WTC11 (cell line): ENCODE results near the gene SYNGR1.

Source experiments
- ZBTB21 ChIP-seq: sonication (generic); formaldehyde crosslinking; IDR thresholded peaks from 2 replicates; pipeline ENCODE4 v1.8.1; 2023; ENCODE audit warnings: mild to moderate bottlenecking, missing genetic modification reagents, borderline replicate concordance
- ZNF121 ChIP-seq: sonication (generic); formaldehyde crosslinking; IDR thresholded peaks from 2 replicates; pipeline ENCODE4 v1.8.0; 2023; ENCODE audit warnings: missing genetic modification reagents
- ZNF232 ChIP-seq: sonication (generic); formaldehyde crosslinking; IDR thresholded peaks from 2 replicates; pipeline ENCODE4 v1.8.0; 2022; ENCODE audit warnings: mild to moderate bottlenecking, missing genetic modification reagents
- ZNF532 ChIP-seq: fragments of 250-450 bp; sonication (Bioruptor Pico); IDR thresholded peaks from 2 replicates; pipeline ENCODE4 v1.9.0; 2021; ENCODE audit warnings: mild to moderate bottlenecking, borderline replicate concordance
- TF ChIP-seq, protein P1 (sequence below): fragments of 200-600 bp; IDR thresholded peaks from 2 replicates; pipeline ENCODE4 v1.8.0; 2022; ENCODE audit warnings: antibody characterized with exemption

GRCh38 chr22:39434243-39434653 lies 84.5 kb downstream of the SYNGR1 start:
- TF ChIP-seq ZNF121 (CRISPR knock-in tag) (no peak), ZBTB21 (no peak), ZNF232 (CRISPR knock-in tag) (no peak), ZNF532 (CRISPR knock-in tag) (no peak)
- TF ChIP-seq, protein P1, sequence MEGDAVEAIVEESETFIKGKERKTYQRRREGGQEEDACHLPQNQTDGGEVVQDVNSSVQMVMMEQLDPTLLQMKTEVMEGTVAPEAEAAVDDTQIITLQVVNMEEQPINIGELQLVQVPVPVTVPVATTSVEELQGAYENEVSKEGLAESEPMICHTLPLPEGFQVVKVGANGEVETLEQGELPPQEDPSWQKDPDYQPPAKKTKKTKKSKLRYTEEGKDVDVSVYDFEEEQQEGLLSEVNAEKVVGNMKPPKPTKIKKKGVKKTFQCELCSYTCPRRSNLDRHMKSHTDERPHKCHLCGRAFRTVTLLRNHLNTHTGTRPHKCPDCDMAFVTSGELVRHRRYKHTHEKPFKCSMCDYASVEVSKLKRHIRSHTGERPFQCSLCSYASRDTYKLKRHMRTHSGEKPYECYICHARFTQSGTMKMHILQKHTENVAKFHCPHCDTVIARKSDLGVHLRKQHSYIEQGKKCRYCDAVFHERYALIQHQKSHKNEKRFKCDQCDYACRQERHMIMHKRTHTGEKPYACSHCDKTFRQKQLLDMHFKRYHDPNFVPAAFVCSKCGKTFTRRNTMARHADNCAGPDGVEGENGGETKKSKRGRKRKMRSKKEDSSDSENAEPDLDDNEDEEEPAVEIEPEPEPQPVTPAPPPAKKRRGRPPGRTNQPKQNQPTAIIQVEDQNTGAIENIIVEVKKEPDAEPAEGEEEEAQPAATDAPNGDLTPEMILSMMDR, result no peak
